Panc1 (cell line): ENCODE measurements around the gene THSD7A. TPM values are rescaled to one million over a fixed set of nuclear protein-coding genes. Genes with fewer than 3 reads are reported as not detected.

ENCODE experiments used
- ATAC-seq: fragments of 200-7000 bp; cut with Tn5 transposase; 2 replicates; pipeline ENCODE4 v1.9.1; 2020; ENCODE audit warnings: mild to moderate bottlenecking, moderate library complexity
- BruUV-seq: library from RNA; stranded (reverse); fragments of 400-500 nt; replicated peaks from 2 replicates; lab custom pipeline; 2021; lab: Mats Ljungman, UMichigan
- CTCF ChIA-PET: fragments of 300-600 bp; sonication (Branson Sonifier 250); formaldehyde crosslinking; loops from one replicate; lab custom pipeline; 2022; ENCODE audit warnings: antibody characterized with exemption; lab: Charles Lee
- POLR2A ChIA-PET: fragments of 300-600 bp; sonication (Branson Sonifier 250); formaldehyde crosslinking; loops from one replicate; lab custom pipeline; 2022; ENCODE audit warnings: antibody characterized with exemption; lab: Charles Lee
- DNase-seq: peaks from one replicate; pipeline ENCODE4 v3.0.0-alpha.2; 2010; ENCODE audit warnings: low read depth, low spot score
- H3K27ac ChIP-seq: 2 replicates; pipeline ENCODE4 v1.5.1; 2011; ENCODE audit warnings: mild to moderate bottlenecking, low read length, inconsistent platforms
- H3K27me3 ChIP-seq: fragments of 200-500 bp; sonication (Bioruptor generic); 2 replicates; pipeline ENCODE4 v1.6.0; 2014; ENCODE audit warnings: low read length, inconsistent platforms; ENCODE audit not compliant: control insufficient read depth, insufficient read depth
- H3K36me3 ChIP-seq: fragments of 200-500 bp; sonication (Bioruptor generic); 2 replicates; pipeline ENCODE4 v1.5.1; 2014; ENCODE audit warnings: inconsistent platforms, mild to moderate bottlenecking, low read length, moderate library complexity; ENCODE audit not compliant: control insufficient read depth, insufficient read depth
- H3K4me1 ChIP-seq: 2 replicates; pipeline ENCODE4 v1.5.1; 2011; ENCODE audit warnings: inconsistent platforms, mild to moderate bottlenecking, low read length, moderate library complexity; ENCODE audit not compliant: control insufficient read depth, insufficient read depth
- H3K4me3 ChIP-seq, 2 experiments: 2 replicates each; pipeline ENCODE4 v1.5.1; 2011 to 2012; ENCODE audit warnings: low read depth in 2 of 2, low read length in 2 of 2, mild to moderate bottlenecking in 2 of 2, inconsistent platforms in 1 of 2, moderate library complexity in 1 of 2
- H3K9me3 ChIP-seq: fragments of 200-500 bp; sonication (Bioruptor generic); 2 replicates; pipeline ENCODE4 v1.5.1; 2014; ENCODE audit warnings: low read depth, mild to moderate bottlenecking, inconsistent platforms, low read length, moderate library complexity; ENCODE audit not compliant: control insufficient read depth, insufficient read depth
- CTCF ChIP-seq: fragments of 450-650 bp; IDR thresholded peaks from 2 replicates; pipeline ENCODE4 v1.5.1; 2017; ENCODE audit warnings: mild to moderate bottlenecking
- POLR2AphosphoS5 ChIP-seq: IDR thresholded peaks from 2 replicates; pipeline ENCODE4 v1.6.1; 2012; ENCODE audit warnings: mild to moderate bottlenecking, low read depth, low read length, moderate library complexity
- REST ChIP-seq, 2 experiments: IDR thresholded peaks; 2 replicates each; pipeline ENCODE4 v1.6.1; 2011 to 2012; ENCODE audit warnings: low read depth in 2 of 2, control low read depth in 1 of 2, low read length in 1 of 2, mild to moderate bottlenecking in 1 of 2, moderate library complexity in 1 of 2; ENCODE audit not compliant: insufficient read depth in 1 of 2
- SIN3A ChIP-seq: IDR thresholded peaks from 2 replicates; pipeline ENCODE4 v1.6.1; 2012; ENCODE audit warnings: low read depth, mild to moderate bottlenecking, low read length, moderate library complexity, borderline replicate concordance; ENCODE audit not compliant: insufficient read depth
- TCF7L2 ChIP-seq: IDR thresholded peaks from 2 replicates; pipeline ENCODE4 v1.6.1; 2011; ENCODE audit warnings: mild to moderate bottlenecking, low read depth, low read length, inconsistent platforms
- in situ Hi-C: cut with HindIII; loops from 2 replicates; pipeline ENCODE4 v1.10.0; 2016; ENCODE audit warnings: low sequenced_read_pairs, low pct_unique_long_range_greater_than_20kb
- intact Hi-C: fragments of 100-400 bp; cut with micrococcal nuclease; formaldehyde crosslinking; loops from one replicate; pipeline ENCODE4 v1.10.0; 2022; ENCODE audit not compliant: unreplicated experiment
- total RNA-seq: library from RNA; stranded (reverse); gene quantifications from one replicate; pipeline ENCODE4 v1.2.1, GENCODE V29; 2021; ENCODE audit not compliant: unreplicated experiment

Gene THSD7A
- total RNA-seq, 1 experiment from 2014 or later, result 38.6 TPM

DNA sequence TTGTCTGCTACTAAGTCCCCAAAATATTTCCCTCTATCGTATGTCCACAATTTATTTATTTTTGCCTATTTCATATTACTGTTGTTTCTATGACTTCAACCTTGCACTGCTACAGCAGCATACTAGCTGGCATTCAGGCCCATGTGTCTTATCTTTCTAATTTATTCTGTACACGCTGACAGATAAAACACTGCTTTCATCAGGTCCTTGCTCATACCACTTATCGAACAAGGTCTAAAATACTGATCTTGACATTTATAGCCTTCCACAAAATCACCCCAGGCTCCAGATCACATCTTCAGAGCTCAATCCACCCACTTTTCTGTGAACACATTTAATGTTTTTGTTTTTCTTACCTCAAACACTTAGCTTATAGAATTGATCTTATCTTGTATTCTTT is 374.6 kb downstream of the THSD7A start:
- Histone ChIP-seq H3K27me3 (no peaks in the 10 kb centered on the region), H3K9me3 (no peaks in the 10 kb centered on the region), H3K4me3 (no peak overlapping the region), H3K27ac (no peak overlapping the region), H3K4me1 (peaks cover 5% of the 10 kb centered on the region), H3K36me3 (no peaks in the 10 kb centered on the region)
- ATAC-seq (no peak), DNase-seq (no peak)
- TF ChIP-seq POLR2AphosphoS5 (no peak), REST (IDR thresholded peaks at IDR 0.05; ENCODE audit: insufficient read depth in 1 of 2, low read depth in 2 of 2, low read length in 1 of 2) (no peak), TCF7L2 (no peak), CTCF (no peak), SIN3A (no peak)
- intact Hi-C loops, result no loop called here
- POLR2A ChIA-PET, result no interaction called here
- BruUV-seq, result no TSS peak
- in situ Hi-C loops, result no loop called here
- CTCF ChIA-PET, result no interaction called here

DNA sequence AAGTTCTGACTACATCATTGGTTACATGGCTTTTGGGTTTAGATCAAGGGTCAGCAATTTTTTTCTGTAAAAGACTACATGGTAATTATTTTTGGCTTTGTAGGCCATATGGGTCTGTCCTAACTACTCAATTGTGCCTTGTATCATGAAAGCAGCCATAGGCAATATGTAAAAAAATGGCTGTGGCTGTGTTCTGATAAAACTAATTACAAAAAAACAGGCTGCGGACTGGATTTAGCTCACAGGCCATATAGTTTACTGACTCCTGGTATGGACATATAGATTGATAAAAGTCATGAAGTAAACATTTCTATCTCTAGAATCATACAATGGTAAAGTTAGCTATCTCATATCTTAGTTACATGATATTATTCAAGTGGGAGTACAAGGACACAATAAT is 375.4 kb downstream of the THSD7A start:
- ChIA-PET POLR2A (no interaction called here), CTCF (no interaction called here)
- no peaks in the 10 kb centered on the region for H3K27me3 ChIP-seq
- H3K4me3 ChIP-seq, result no peak overlapping the region
- H3K27ac ChIP-seq, result no peak overlapping the region
- BruUV-seq, result no TSS peak
- DNase-seq (no peak), ATAC-seq (no peak)
- H3K9me3 ChIP-seq, result no peaks in the 10 kb centered on the region
- TF ChIP-seq CTCF (no peak), SIN3A (no peak), POLR2AphosphoS5 (no peak), TCF7L2 (no peak)
- intact Hi-C loops (no loop called here), in situ Hi-C loops (no loop called here)
- peaks cover 5% of the 10 kb centered on the region for H3K4me1 ChIP-seq
- H3K36me3 ChIP-seq, result no peaks in the 10 kb centered on the region
